ENCODE data around the gene ENKD1.

DNA sequence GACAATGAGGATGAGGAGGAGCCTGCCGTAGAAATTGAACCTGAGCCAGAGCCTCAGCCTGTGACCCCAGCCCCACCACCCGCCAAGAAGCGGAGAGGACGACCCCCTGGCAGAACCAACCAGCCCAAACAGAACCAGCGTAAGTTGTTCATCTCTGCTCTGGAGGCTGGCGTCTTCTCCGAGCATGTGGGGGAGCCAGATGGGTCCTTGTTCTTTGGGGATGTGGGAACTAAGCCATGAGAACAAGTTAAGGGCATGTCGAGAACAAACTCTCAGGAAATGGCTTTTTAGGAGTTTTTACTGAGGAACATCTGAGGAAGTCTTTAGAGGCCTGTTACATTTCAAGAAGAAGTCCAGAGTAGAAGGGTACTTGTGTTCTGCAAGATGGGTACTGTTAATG is 29.8 kb downstream of the ENKD1 start:
- TF ChIP-seq POLR2A (IDR thresholded peaks at IDR 0.05): no peak
- TF ChIP-seq EP300 (IDR thresholded peaks at IDR 0.05): no peak
- TF ChIP-seq, protein P1, sequence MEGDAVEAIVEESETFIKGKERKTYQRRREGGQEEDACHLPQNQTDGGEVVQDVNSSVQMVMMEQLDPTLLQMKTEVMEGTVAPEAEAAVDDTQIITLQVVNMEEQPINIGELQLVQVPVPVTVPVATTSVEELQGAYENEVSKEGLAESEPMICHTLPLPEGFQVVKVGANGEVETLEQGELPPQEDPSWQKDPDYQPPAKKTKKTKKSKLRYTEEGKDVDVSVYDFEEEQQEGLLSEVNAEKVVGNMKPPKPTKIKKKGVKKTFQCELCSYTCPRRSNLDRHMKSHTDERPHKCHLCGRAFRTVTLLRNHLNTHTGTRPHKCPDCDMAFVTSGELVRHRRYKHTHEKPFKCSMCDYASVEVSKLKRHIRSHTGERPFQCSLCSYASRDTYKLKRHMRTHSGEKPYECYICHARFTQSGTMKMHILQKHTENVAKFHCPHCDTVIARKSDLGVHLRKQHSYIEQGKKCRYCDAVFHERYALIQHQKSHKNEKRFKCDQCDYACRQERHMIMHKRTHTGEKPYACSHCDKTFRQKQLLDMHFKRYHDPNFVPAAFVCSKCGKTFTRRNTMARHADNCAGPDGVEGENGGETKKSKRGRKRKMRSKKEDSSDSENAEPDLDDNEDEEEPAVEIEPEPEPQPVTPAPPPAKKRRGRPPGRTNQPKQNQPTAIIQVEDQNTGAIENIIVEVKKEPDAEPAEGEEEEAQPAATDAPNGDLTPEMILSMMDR (IDR thresholded peaks at IDR 0.05): no peak
- TF ChIP-seq POLR2AphosphoS5 (IDR thresholded peaks at IDR 0.05): no peak

Data from upper lobe of left lung (tissue), 4 donors.